Memory B cell (primary cell): Measurements from ENCODE around the gene RNF207.

Experiments used
- ATAC-seq: fragments of 150-1000 bp; cut with Tn5 transposase; 2 replicates; pipeline ENCODE4 v1.10.0; 2021; ENCODE audit warnings: low read depth, mild to moderate bottlenecking, moderate library complexity
- DNase-seq, 2 donors: peaks; one replicate each; pipeline ENCODE4 v3.0.0; 2022; ENCODE audit warnings: low spot score in 2 of 2
- H3K27ac Mint-ChIP-seq: one replicate; pipeline ENCODE4 v1.8.0; 2022; ENCODE audit warnings: mild to moderate bottlenecking, moderate library complexity, mixed read lengths
- H3K27me3 Mint-ChIP-seq: one replicate; pipeline ENCODE4 v1.8.0; 2022; ENCODE audit warnings: mixed read lengths
- H3K36me3 Mint-ChIP-seq: one replicate; pipeline ENCODE4 v1.8.0; 2022; ENCODE audit warnings: mild to moderate bottlenecking, mixed read lengths
- H3K4me1 Mint-ChIP-seq: one replicate; pipeline ENCODE4 v1.8.0; 2022; ENCODE audit warnings: mixed read lengths
- H3K4me3 Mint-ChIP-seq: one replicate; pipeline ENCODE4 v1.8.0; 2022; ENCODE audit warnings: mild to moderate bottlenecking, moderate library complexity, mixed read lengths
- H3K9me3 Mint-ChIP-seq: one replicate; pipeline ENCODE4 v1.8.0; 2022; ENCODE audit warnings: mixed read lengths

The RNF207 gene

DNA sequence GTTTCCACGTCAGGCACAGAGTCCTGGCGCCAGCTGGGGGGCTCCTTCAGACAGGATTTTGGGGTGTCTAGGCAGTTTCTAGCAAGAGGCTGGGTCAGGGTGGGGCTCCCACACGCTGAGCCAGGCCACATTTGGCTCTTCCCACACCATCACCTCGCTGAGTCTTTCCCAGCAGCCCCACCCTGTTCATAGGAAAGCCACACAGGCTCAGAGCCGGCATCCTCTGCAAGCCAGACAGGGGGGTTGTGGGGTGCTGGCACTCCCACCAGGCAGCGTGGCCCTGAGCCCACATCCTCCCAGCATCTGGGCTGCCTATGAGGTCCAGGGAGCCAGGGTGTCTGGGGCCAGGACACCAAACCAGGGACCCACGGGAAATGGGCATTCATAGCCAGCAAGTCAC, 57.8 kb downstream of the RNF207 start:
- Mint-ChIP-seq H3K9me3 (no peaks in the 10 kb centered on the region), H3K36me3 (no peaks in the 10 kb centered on the region), H3K4me1 (peaks cover 2% of the 10 kb centered on the region), H3K27ac (no peak overlapping the region), H3K4me3 (no peak overlapping the region), H3K27me3 (peaks cover 13% of the 10 kb centered on the region)
- ATAC-seq (no peak), DNase-seq (no peak)

DNA sequence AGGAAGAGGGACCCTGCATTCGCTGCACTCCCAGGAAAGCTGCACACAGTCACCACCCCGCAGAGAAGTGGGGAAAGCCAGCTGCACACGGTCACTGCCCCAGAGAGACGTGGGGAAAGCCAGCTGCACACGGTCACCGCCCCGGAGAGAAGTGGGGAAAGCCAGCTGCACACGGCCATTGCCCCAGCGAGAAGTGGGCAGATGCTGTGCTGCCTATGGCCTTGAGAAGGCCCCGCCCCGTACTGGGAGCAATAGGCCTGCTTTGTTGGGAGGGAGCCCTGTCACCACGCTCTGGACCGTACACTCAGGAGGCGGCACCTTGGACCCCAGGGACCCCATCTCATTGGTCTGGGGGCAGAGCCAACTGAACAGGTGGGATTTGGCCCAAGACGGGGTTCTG, 59.2 kb downstream of the RNF207 start:
- ATAC-seq (no peak), DNase-seq (no peak)
- Mint-ChIP-seq H3K9me3 (no peaks in the 10 kb centered on the region), H3K27me3 (peaks cover 9% of the 10 kb centered on the region), H3K4me3 (no peak overlapping the region), H3K4me1 (peaks cover 2% of the 10 kb centered on the region), H3K27ac (no peak overlapping the region), H3K36me3 (no peaks in the 10 kb centered on the region)

DNA sequence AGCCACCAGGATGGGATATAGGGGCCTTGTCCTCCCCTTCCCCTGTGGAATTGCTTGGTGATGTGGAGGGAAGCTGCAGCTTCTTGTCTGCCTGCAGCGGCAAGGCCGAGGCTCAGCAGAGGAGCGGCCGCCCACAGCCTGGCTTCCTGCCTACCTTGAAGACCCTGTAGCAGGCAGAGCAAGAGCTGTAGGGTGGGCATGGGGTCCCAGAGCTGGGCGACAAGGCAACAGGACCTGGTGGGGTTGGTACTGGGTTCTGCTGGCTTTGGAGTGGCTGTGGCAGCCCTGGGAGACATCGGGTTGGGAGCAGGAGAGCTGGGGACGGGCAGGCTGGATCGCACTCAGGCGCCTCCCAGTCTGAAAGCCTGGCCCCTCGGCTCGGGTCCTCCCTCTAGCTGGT, 60.7 kb downstream of the RNF207 start:
- no peak for DNase-seq
- Mint-ChIP-seq H3K4me1 (peaks cover 2% of the 10 kb centered on the region), H3K27me3 (peaks cover 9% of the 10 kb centered on the region), H3K36me3 (no peaks in the 10 kb centered on the region), H3K27ac (no peak overlapping the region), H3K9me3 (no peaks in the 10 kb centered on the region), H3K4me3 (no peak overlapping the region)
- no peak for ATAC-seq

DNA sequence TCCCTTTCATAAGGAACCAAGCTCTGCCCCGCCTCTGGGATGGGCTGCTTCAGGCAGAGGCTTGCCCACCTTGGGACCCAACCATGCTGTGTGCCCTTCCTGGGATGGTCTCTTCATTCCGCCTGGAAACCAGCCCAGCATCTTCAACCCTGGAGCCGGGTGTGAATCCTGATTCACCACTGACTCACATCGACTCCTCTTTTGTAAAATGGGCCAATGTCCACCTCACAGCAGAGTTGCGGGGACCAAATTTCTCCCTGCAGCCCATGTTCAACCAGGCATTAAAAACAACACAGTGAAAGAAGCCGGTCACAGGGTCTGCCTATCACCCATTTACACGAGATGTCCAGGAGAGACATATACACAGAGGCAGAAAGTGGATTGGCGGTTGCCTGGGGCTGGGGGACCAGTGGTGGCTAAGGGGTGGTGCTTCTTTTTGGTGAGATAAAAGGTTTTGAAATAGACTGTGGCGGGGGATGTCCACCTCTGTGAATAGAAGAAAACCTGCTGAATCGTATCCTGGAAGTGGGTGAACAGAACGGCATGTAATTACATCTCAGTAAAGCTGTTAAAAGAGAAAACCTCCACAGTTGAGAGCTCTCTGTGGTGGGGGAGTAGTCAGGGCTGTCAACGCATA, 61.9 kb downstream of the RNF207 start:
- Mint-ChIP-seq H3K36me3 (no peaks in the 10 kb centered on the region), H3K4me1 (no peaks in the 10 kb centered on the region), H3K27ac (no peak overlapping the region), H3K9me3 (no peaks in the 10 kb centered on the region), H3K4me3 (no peak overlapping the region), H3K27me3 (peaks cover 6% of the 10 kb centered on the region)
- no peak for DNase-seq
- no peak for ATAC-seq

DNA sequence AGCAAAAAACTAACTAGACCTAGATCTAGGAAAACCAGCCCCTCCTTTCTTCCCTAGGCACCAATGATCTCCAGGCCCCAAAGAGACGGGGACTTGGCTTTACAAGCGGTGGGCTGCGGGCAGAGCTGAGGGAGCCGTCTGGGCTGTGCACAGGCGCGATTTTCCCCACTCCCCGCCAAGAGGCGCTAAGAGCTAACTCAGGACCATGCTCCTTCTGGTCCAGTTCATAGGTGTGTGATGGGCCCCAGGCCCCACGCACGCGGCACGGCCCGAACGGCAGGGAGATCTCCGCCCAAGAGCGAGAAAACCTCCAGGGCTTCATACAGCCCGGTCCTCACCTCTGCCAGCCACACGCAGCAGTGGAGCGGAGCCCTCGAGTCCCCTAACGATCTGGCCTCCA, 62.5 kb downstream of the RNF207 start:
- H3K36me3 Mint-ChIP-seq = no peaks in the 10 kb centered on the region
- H3K4me3 Mint-ChIP-seq = no peak overlapping the region
- no peaks in the 10 kb centered on the region for H3K9me3 Mint-ChIP-seq
- DNase-seq = no peak
- no peak overlapping the region for H3K27ac Mint-ChIP-seq
- ATAC-seq = no peak
- no peaks in the 10 kb centered on the region for H3K4me1 Mint-ChIP-seq
- peaks cover 6% of the 10 kb centered on the region for H3K27me3 Mint-ChIP-seq

DNA sequence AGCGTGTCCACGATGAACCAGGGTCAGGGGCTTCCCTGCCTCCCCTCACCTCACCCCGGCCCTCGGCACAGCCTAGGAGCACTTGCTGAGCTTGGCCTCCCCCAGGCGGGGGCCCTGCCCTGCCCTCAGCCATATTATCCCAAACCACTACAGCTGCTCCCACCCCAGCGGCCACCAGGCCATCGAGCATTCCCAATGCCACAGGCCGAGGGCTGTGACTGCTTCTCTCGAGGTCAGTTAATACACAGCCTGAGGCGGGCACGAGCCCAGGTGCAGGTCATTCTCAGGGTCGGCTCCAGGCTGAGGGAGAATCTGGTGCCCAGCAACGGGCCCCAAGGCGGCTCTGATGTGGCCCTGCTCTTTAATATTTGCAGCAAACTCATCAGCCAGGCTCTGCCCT, 63.4 kb downstream of the RNF207 start:
- DNase-seq (no peak), ATAC-seq (no peak)
- no peaks in the 10 kb centered on the region for H3K36me3 Mint-ChIP-seq
- H3K9me3 Mint-ChIP-seq = no peaks in the 10 kb centered on the region
- H3K4me1 Mint-ChIP-seq = no peaks in the 10 kb centered on the region
- no peak overlapping the region for H3K27ac Mint-ChIP-seq
- H3K27me3 Mint-ChIP-seq = peaks cover 3% of the 10 kb centered on the region
- no peak overlapping the region for H3K4me3 Mint-ChIP-seq

DNA sequence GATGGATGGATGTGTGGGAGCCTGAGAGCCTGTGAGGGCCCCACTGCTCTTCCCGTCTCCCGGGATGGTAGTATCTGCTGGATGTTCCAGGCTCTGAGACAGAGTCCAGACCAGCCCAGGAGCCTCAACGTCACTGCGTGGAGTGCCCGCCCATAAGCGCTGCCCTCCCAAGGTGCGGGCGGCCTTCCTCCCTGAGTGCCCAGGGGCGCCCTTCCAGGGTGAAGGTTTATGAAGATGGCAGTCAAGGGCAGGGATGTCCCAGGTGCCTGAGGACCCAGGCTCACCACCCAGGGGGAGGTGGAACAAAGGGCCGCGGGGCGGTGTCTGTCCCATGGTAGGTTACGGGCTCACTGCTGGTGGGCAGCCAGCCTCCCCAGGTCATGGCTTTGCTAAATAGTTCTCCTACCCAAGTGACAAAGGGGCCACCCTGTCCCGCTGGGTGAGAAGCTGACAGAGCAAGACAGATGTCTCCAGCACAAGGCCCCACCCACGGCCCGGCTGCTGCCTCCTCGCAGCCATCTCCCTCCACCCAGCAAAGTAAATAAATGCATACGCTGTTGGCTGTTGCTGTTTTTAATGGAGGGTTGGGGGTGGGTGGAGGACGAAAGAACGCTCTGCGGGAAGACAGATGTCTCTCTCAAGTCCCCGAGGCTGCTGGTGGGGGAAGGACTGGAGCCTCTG, 63.9 kb downstream of the RNF207 start:
- H3K27me3 Mint-ChIP-seq = peaks cover 2% of the 10 kb centered on the region
- no peaks in the 10 kb centered on the region for H3K4me1 Mint-ChIP-seq
- ATAC-seq (no peak), DNase-seq (no peak)
- no peaks in the 10 kb centered on the region for H3K9me3 Mint-ChIP-seq
- no peaks in the 10 kb centered on the region for H3K36me3 Mint-ChIP-seq
- H3K4me3 Mint-ChIP-seq = no peak overlapping the region
- no peak overlapping the region for H3K27ac Mint-ChIP-seq

DNA sequence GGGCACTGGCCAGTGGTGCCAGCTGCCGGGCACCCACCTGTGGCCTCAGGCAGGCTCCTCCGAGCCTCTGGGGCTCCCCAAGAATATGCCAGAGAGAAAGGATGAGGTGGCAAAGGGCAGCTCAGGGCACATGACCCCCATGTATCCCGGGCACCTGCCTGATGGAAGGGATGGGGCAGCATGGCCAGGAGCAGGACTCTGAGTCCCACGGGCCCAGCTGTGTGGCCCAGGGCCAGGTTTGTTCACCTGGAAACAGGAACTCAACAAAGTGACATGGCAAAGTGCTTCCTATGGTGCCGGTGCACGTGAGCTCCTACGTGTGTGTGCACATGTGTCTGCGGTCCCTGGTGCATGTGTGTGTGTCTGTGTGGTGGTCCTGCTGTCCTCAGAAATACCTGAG, 64.5 kb downstream of the RNF207 start:
- Mint-ChIP-seq H3K4me1 (no peaks in the 10 kb centered on the region), H3K27me3 (no peaks in the 10 kb centered on the region), H3K36me3 (no peaks in the 10 kb centered on the region), H3K4me3 (no peak overlapping the region), H3K9me3 (no peaks in the 10 kb centered on the region), H3K27ac (no peak overlapping the region)
- ATAC-seq = no peak
- no peak for DNase-seq
